HG02852 (cell line): ENCODE results near the gene STK36.

Experiments used
- ATAC-seq: cut with Tn5 transposase; IDR thresholded peaks from one replicate; pipeline ENCODE4 v1.9.1; 2021; ENCODE audit warnings: mild to moderate bottlenecking, moderate library complexity; ENCODE audit not compliant: unreplicated experiment

The STK36 gene

DNA sequence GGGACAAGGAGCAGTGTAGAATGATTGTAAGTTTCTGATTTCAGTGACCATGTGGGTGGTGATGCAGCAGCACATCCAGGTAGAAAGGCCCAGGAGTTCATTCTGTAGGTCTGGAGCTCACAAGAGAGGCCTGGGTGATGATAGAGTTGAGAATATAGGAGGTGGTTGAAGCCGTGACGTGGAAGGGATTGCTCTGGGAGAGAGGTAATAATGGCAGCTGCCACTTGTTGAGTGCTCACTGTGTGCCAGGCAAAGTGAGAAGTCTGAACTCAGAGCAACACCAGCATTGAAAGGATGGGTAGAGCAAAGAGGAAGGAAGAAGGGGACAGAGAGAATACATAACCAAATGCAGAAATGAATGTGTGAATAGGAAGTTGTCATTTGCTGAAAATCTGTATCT, 42.0 kb downstream of the STK36 start:
- no peak for ATAC-seq

DNA sequence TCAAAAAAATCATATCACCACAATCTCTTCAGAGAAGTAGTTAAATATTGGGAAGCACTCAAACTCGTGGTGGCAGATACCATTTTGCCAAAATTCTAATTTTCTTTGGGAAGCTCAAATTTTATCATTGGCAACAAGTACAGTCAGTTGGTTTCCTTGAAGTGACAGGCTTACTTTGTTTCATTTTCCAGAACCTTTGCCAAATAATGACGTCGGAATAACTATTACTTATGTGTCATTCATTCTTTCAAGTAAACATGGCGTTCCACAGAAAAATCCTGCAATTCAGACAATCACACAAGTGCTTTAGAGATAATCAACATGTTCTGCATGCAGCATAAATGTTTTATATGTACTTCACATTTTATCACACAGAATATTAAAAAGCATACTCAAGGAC, 44.2 kb downstream of the STK36 start:
- ATAC-seq = no peak

DNA sequence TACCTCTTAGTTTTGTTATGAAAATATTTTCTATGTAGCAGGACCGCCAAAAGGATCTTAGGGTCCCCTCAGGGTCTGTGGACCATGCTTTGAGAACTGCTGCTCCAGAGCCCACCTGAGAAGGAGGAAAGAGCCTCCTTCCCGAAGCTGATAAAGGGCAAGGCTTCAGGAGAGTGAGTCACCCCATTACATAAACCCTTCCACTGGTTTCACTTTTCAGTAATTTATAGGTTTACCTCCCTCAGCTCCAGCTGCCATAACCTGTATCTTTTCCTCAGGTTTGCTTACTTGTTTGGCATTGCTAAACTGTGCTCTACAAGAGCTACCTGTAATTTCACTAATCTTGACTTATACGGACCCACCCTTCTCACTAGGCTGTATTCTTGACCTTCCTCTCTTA, 45.4 kb downstream of the STK36 start:
- no peak for ATAC-seq

DNA sequence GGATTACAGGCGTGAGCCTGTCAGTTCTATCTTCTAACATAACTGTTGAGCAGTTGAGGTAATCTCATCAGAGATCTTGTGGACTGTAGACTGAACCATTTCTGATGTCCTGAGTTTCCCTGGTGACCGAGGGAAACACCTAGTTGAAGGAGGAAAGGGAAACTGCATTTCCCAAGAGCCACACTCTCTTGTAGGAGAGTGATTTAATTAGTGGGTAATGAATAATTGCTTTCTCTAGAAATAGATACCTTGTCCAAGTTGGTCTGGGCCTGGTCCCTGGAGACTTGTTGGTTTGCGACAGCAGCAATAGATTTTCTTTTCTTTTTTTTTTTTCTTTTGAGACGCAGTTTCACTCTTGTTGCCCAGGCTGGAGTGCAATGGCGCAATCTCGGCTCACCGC, 46.2 kb downstream of the STK36 start:
- ATAC-seq = no peak

DNA sequence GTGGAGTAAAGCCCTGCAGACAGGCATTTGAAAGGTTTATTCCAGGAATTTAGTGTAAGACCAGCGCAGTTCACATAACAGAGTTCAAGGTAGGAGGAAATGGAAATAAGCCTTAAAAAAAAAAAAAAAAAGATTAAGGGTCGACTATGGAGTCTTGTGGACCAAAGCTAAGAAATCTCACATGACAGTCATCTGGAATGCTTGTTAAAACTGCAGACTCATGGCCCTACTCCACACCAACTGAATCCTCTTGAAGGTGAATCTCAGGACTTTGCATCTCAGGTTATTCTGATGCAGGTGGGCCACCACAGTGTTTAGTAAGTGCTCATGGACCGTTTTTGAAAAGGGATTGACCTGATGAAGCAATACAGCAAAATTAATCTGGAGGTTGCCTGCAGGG, 47.6 kb downstream of the STK36 start:
- no peak for ATAC-seq

DNA sequence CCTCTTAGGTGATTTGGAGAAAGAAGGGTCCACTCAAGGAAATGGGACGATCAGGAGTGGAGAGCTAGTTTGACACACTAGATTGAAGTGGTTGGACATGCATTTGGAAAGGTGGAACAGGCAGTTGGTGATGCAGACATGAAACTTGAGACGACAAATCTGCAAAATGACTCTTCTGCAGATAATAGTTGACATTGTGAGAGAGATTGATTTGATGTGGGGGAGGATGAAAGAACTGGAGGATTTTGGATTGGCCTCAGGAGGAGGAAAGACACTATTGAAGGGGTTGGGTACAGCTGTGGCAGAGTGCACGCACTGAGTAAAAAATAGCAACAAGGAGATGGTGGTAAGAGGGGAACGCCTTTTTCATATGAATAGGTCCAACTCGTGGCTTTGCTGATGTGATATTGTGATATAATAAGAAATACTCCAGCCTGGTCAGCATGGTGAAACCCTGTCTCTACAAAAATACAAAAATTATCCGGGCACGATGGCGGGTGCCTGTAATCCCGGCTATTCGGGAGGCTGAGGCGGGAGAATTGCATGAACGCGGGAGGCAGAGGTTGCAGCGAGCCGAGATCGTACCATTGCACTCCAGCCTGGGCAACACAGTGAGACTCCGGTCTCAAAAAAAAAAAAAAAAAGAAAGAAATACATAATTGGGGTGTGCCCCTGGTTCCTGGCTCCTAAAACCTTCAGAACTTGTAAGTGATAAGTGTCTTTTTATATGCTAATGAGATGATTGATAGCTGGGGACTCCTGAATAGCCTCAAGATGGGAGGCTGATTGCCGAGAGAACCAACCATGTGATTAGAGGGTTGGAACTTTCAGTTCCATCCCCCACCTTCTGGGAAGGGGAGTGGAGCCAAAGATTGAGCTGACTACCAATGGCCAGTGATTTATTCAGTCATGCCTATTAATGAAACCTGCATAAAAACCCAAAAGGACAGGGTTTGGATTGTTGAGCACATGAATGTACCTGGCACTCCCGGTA, 48.5 kb downstream of the STK36 start:
- no peak for ATAC-seq

DNA sequence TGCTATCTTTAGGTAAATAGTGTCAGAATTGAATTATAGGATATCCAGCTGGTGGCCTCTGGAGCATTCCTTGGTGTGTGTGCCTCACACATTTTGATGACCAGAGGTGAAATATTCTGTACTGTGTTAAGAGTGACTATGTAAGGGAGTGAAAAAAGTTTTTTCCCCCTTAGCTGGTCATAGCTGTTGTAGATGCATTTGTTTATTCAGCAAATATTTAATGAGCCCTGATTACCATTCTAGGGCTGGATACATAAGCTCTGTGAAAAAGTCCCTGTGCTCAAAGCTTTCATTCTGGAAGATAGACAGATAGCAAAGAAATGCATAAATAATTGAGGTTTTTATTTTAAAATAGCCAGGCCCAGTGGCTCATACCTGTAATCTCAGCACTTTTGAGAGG, 49.6 kb downstream of the STK36 start:
- no peak for ATAC-seq

DNA sequence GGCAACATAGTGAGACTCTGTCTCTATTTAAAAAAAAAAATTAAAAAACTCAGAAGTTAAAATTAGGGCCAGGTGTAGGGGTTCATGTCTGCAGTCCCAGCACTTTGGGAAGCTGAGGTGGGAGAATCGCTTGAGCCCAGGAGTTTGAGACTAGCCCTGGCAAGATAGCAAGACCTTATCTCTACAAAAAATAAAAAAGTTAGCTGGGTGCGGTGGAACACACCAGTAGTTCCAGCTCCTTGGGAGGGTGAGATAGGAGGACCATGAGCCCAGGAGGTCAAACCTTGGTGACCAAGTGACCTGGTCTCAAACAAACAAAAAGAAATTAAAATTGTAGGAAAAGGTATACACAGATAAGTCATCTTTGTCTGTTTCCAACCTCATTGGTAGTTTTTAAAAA, 50.0 kb downstream of the STK36 start:
- no peak for ATAC-seq

DNA sequence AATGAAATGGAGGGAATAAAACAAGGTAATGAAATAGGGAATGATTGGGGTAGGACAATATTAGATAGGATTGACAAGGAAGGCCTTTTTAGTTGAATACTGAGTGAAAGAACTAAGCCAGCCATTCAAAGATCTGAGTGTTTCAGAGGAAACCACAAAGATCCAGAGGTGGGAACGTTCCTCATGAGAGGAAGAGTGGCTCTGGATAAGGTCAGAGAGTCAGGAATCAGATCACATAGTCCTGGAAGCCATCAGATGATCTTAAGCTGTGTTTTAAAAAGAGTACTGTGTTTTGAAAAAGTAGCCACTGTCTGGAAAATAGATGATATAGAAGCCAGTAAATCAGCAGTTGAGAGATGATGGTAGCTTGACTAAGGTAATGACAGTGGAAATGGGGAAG, 50.5 kb downstream of the STK36 start:
- ATAC-seq = no peak

DNA sequence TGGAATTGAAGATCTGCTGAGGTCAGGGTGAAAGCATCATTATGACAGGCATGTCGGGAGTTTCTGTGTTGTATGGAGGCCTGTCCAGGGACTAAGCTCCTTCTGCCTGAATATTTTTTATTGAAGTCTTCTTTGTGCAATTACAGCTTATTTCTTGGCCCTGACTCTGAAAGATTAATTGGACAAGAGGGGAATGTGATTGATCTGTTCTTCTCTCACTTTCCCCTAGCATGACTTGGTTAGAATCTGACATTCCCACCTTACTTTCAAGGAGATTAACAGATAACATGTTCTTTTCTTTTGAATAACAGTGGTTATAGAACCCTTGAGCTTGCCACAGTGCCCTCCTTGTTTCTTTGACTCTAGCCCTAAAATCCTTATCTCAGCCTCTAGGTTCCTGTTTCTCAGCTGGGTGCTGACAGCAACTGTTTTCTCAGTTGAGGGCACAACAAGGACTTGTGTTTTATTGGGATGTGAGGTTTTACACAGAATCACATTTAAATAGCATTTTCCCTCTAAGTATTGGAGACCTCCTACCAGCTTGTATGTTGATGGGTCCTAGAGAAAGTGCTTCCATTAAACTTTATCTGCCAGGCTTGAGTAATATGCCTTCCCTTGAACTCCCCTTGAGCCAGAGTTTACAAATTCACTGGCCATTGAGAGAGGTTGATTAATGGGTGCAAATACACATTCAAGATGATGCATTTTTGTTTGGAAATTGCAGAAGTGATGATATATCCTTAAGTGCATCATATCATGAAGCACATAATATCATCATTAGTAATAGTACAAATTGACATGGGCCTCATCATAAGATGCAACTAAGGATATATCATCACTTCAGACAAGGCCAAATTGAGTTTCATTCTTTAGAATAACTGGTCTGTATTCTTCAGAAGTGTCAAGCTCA, 51.2 kb downstream of the STK36 start:
- no peak for ATAC-seq

DNA sequence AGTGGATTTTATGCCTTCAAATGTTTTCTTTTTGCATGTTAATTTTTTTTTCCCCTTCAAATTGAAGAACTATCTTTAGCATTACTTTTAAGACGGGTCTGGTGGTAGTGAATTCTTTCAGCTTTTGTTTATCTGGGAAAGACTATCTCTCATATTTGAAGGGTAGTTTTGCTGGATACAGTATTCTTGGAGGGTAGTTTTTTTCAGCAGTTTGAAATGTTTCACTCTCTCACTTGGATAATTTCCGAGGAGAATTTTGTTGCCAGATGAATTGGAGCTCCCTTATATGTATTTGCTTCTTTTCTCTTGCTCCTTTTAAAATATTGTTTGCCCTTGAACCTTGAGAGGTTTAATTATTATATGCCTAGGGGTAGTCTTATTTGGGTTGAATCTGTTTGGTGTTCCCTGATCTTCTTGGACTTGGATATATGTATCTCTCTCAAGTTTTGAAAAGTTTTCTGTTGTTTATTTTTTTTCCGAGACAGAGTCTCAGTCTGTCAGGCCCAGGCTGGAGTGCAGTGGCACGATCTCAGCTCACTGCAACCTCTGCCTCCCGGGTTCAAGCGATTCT, 54.2 kb downstream of the STK36 start:
- ATAC-seq = no peak

DNA sequence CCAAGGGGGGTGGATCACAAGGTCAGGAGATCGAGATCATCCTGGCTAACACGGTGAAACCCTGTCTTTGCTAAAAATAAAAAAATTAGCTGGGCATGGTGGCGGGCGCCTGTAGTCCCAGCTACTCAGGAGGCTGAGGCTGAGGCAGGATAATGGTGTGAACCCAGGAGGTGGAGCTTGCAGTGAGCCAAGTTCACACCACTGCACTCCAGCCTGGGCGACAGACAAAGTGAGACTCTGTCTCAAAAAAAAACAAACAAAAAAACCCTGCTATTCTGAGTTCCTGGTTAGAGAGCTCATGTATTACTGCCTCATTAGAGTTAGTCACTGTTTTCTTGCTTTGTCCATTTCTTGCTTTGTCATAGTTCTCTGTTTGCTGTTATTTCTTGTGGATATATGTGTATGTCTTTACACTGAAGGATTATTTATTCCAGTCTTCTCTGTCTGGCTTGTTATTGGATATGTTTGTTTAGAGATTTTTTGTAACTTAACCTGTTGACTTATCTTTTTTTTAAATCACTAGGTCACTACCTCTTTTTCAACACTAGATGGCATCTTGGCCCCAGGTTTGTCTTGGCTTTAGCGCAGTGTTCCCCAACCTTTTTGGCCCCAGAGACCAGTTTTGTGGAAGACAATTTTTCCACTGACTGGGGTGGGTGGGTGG, 55.7 kb downstream of the STK36 start:
- ATAC-seq = no peak

DNA sequence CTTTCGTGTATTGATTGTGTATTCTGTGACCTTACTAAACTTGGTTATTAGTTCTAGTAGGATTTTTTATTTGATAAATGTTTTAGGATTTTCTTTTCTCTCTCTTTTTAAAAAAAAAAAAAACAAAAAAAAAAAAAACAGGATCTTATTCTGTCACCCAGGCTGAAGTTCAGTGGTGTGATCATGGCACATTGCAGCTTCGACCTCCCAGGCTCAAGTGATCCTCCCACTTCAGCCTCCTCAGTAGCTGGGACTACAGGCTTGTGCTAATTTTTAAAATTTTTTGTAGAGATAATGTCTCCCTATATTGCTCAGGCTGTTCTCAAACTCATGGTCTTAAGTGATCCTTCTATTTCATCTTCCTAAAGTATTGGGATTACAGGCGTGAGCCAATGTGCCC, 57.8 kb downstream of the STK36 start:
- ATAC-seq = no peak

DNA sequence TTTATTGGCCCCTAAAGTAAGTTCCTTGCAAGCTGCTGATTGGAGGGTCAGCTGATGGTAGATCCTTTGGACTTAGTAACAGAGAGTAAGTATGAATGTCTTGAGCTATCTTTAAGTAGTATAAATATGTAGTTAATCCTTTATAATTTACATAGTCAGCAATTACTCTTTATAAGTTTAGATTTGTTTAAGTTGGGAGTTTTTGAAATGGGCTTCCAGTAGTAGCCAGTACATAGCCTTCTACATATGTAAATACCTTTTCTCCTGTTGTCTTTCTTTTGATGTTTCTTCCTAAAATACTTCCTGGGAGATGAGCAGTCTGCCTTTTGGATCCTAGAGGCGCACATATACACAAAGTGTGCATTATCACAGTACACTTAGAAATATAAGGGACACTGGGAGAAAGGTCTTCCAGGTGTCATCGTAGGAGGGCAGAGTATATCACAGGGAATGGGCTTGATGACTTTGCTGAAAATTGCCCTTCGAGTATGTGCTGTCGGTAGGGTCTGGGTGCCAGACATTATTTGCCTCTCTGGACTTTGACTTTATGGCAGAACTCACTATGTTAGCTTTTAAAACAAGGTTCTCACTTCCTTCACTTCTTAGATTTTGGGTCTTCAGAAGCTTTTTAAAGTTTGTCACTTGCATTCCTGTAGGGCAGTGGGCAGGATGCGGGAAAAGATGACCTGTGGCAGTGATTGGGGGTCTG, 60.3 kb downstream of the STK36 start:
- no peak for ATAC-seq

DNA sequence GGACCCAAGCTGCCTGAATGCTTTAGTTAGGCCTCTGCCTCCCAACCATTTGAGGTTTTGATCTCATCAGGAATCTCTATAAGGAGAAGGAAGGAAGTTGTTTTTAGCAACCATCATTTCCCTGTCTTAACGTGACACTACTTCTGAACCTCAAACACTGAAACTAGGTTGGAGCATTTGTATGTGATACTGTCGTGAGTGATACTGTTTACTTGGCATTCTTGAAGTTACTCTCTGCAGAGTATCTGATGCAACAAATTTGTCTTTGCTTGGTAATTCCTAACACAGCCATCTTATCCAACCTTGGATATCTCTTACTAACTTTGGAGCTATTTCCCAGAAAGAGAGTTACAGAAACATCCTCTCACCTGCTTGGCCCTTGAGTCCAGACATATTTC, 60.9 kb downstream of the STK36 start:
- no peak for ATAC-seq

DNA sequence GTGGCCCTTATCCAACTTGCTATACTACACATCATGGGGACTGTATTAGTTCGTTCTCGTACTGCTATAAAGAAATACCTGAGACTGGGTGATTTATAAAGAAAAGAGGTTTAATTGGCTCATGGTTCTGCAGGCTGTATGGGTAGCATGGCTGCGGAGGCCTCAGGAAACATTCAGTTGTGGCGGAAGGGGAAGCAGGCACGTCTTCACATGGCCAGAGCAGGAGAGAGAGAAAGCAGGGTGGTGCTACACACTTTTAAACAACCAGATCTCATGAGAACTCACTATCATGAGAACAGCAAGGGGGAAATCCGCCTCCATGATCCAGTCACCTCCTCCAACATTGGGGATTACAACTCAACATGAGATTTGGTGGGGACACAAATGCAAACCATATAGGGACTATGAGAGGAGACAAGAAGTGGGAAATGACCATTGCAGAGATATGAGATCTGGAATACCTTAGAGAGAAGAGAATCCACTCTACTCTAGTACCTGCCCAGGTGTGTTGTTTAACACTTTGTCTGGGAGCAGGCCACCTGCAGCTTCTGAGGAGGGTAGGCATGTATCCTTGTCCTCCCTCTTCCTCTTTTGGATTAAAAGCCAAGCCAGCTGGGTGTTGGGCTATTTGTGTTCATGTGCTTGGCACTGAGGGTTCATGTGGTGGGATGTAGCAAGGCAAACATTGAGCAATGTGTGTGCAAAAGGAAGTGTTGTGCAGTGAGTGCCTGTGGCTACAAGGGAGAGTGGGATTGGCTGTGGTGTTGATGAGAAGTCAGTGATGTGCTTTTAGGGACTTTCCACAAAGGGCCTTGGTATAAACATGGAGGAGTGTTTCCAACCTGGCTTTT, 61.5 kb downstream of the STK36 start:
- ATAC-seq = peak; percentile 74

DNA sequence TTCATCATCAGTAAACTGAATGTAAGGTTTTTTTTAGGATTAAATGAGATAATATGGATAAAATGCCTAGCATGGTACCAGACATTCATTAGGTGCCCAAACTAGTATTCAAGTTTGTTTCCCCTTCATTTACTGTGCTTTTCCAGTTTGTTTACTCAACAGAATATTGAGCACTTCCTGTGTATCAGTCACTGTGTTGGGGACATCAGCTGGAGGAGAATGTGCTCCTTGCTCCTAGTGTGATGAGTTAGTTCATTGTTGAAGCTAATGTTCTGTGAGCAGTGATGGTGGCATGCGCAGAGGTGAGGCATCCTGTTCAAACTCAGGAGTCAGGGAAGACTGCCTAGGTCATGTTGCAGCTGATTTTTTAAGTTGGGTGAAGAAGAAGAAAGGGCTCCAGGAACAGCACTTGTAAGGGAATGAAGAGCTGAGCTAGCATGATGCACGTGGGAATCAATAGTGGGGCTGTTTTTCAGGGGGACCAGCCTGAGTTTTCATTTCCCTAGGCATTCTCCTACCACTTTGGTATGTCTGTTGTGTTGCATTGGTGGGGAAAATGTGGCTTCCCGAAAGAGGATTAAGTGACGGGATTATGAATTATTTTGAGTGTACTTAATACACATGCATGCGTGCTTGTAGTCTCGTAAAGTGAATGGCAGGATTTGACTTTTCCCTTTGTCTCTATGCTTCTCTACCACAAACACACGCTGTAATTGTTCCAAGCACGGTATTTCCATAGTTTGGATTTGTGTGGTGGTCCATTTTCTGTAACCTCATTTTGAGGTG, 62.5 kb downstream of the STK36 start:
- no peak for ATAC-seq

DNA sequence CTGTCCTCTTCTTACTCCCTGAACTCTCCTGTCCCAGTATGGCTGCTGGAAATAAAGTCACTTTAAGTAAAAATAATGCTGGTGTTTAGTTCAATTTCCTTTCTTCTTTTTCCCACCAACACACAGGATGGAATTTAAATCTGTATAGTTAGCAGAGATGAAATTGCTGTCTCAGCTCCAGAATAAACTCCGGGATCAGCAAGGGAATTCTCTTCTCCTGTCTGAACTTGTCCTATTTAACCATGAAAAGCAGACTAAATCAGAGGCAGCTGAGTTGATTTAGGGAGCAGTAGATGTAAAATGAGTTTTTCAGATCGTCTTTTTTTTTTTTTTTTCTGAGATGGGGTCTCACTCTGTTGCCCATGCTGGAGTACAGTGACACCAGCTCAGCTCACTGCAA, 64.6 kb downstream of the STK36 start:
- no peak for ATAC-seq

DNA sequence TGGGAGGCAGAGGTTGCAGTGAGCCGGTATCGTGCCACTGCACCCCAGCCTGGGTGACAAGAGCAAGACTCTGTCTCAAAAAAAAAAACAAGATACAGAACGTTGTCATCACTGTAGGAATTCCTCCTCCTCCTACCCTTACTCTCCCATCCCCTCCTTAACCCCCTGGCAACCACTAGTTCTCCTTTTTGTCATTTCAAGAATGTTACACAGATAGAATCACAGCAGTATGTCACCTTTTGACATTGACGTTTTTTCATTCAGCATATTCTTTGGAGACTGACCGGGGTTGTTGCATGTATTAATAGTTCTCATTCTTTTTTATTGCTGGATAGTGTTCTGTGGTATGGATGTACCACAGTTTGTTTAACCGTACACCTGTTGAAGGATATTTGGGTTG, 71.2 kb downstream of the STK36 start:
- ATAC-seq = peak; percentile 76
